PC-9 (cell line): ENCODE measurements around the gene PYROXD2.

Source experiments
- CTCF ChIP-seq: fragments of 200-600 bp; sonication (generic); conservative IDR thresholded peaks from 2 replicates; pipeline ENCODE4 v1.6.1; 2017; ENCODE audit warnings: mixed run types, antibody characterized with exemption, mild to moderate bottlenecking, moderate library complexity
- EZH2 ChIP-seq: fragments of 200-600 bp; sonication (generic); IDR thresholded peaks from 2 replicates; pipeline ENCODE4 v1.8.0; 2017; ENCODE audit warnings: antibody characterized with exemption, low read depth

- TF ChIP-seq CTCF = no peak
- no peak for TF ChIP-seq EZH2
Observed at GRCh38 chr10:98391578-98391991, 23.4 kb downstream of the PYROXD2 start.
